H1 (cell line): ENCODE data around the gene CRNKL1. TPM values are rescaled to one million over a fixed set of nuclear protein-coding genes. Genes with fewer than 3 reads are reported as not detected.

Source experiments
- CTCF ChIA-PET: fragments of 300-600 bp; sonication (Branson Sonifier 250); formaldehyde crosslinking; loops from one replicate; lab custom pipeline; 2021; ENCODE audit not compliant: partially characterized antibody; lab: Charles Lee
- POLR2A ChIA-PET: fragments of 300-600 bp; sonication (Branson Sonifier 250); formaldehyde crosslinking; loops from one replicate; lab custom pipeline; 2021; ENCODE audit warnings: inconsistent platforms; ENCODE audit not compliant: partially characterized antibody; lab: Charles Lee
- DNase-seq, 2 experiments: peaks; one replicate each; pipeline versions ENCODE4 v3.0.0 to v3.0.0-alpha.2; 2010 to 2022; ENCODE audit warnings: low spot score in 2 of 2, low read depth in 1 of 2, mixed read lengths in 1 of 2
- FAIRE-seq: peaks from 2 replicates; lab custom pipeline; 2011; peaks lifted over from hg19 to GRCh38; lab: Jason Lieb, UNC
- H2AFZ ChIP-seq: 2 replicates; pipeline ENCODE4 v1.8.1; 2012; ENCODE audit warnings: low read length, inconsistent platforms
- H2AK5ac ChIP-seq: 2 replicates; pipeline ENCODE4 v1.6.1; 2013; ENCODE audit warnings: low read depth, low read length
- H2BK120ac ChIP-seq: replicated peaks from 2 replicates; pipeline ENCODE3; 2013; ENCODE audit warnings: low read depth, low read length, inconsistent platforms
- H2BK12ac ChIP-seq: 2 replicates; pipeline ENCODE4 v1.6.1; 2013; ENCODE audit warnings: low read depth, low read length
- H2BK15ac ChIP-seq: 2 replicates; pipeline ENCODE4 v1.6.1; 2013; ENCODE audit warnings: low read length
- H2BK20ac ChIP-seq: 2 replicates; pipeline ENCODE4 v1.6.1; 2013; ENCODE audit warnings: low read length
- H2BK5ac ChIP-seq: 2 replicates; pipeline ENCODE4 v1.6.1; 2013; ENCODE audit warnings: low read depth, low read length
- H3K14ac ChIP-seq: 2 replicates; pipeline ENCODE4 v1.6.1; 2013; ENCODE audit warnings: inconsistent platforms; ENCODE audit not compliant: insufficient read length
- H3K18ac ChIP-seq: 2 replicates; pipeline ENCODE4 v1.6.1; 2013; ENCODE audit warnings: low read length; ENCODE audit errors: extremely low read depth
- H3K23ac ChIP-seq: 2 replicates; pipeline ENCODE4 v1.6.1; 2013; ENCODE audit warnings: inconsistent platforms; ENCODE audit not compliant: insufficient read length
- H3K23me2 ChIP-seq: 2 replicates; pipeline ENCODE4 v1.6.1; 2013; ENCODE audit warnings: low read depth, low read length
- H3K27ac ChIP-seq: 2 replicates; pipeline ENCODE4 v1.6.1; 2011; ENCODE audit warnings: low read depth, low read length, inconsistent platforms
- H3K27me3 ChIP-seq, 4 experiments: replicated peaks in 1 of 4; 1 replicate in 1 of 4; 2 replicates in 3 of 4; pipeline versions ENCODE4 v1.6.1 to v1.8.1; 2011 to 2013; ENCODE audit warnings: low read length in 3 of 4, mild to moderate bottlenecking in 3 of 4, inconsistent platforms in 2 of 4, mixed read lengths in 2 of 4, moderate library complexity in 1 of 4; ENCODE audit not compliant: control insufficient read depth in 3 of 4, insufficient read depth in 3 of 4; ENCODE audit errors: extremely low read depth in 1 of 4
- H3K36me3 ChIP-seq, 4 experiments: 2 replicates each; pipeline versions ENCODE4 v1.6.1 to v1.8.1; 2011 to 2013; ENCODE audit warnings: mild to moderate bottlenecking in 4 of 4, low read length in 3 of 4, moderate library complexity in 2 of 4, control low read depth in 1 of 4, inconsistent platforms in 1 of 4; ENCODE audit not compliant: insufficient read depth in 4 of 4, control insufficient read depth in 2 of 4
- H3K4ac ChIP-seq: replicated peaks from 2 replicates; pipeline ENCODE3; 2013; ENCODE audit warnings: low read length, low read depth, mixed read lengths, inconsistent platforms; ENCODE audit not compliant: insufficient read length
- H3K4me1 ChIP-seq, 4 experiments: replicated peaks in 1 of 4; 1 replicate in 1 of 4; 2 replicates in 3 of 4; pipeline versions ENCODE4 v1.6.1 to v1.8.1; 2011 to 2013; ENCODE audit warnings: low read length in 3 of 4, inconsistent platforms in 2 of 4, mixed read lengths in 1 of 4; ENCODE audit not compliant: insufficient read depth in 4 of 4, control insufficient read depth in 3 of 4
- H3K4me2 ChIP-seq, 2 experiments: 2 replicates each; pipeline versions ENCODE4 v1.6.1 to v1.8.1; 2011 to 2013; ENCODE audit warnings: low read depth in 2 of 2, low read length in 2 of 2, control low read depth in 1 of 2, inconsistent platforms in 1 of 2, mild to moderate bottlenecking in 1 of 2; ENCODE audit not compliant: insufficient read depth in 1 of 2
- H3K4me3 ChIP-seq, 4 experiments: fragments of 200-600, 300-600 bp in 1 of 4; sonication (generic), shearing (Covaris generic), sonication (Bioruptor Twin) in 1 of 4; 2 replicates each; pipeline versions ENCODE4 v1.5.1 to v1.8.1; 2011 to 2016; ENCODE audit warnings: low read length in 4 of 4, low read depth in 3 of 4, control low read depth in 2 of 4, inconsistent platforms in 2 of 4, mild to moderate bottlenecking in 2 of 4, mixed read lengths in 1 of 4, moderate library complexity in 1 of 4; ENCODE audit not compliant: insufficient read depth in 2 of 4; ENCODE audit errors: extremely low read depth in 1 of 4
- H3K56ac ChIP-seq: replicated peaks from 2 replicates; pipeline ENCODE3; 2013; ENCODE audit warnings: low read depth, mild to moderate bottlenecking, mixed read lengths, low read length, inconsistent platforms; ENCODE audit not compliant: insufficient read length
- H3K79me1 ChIP-seq: 2 replicates; pipeline ENCODE4 v1.6.1; 2013; ENCODE audit warnings: low read depth, low read length, control low read depth
- H3K79me2 ChIP-seq, 2 experiments: 2 replicates each; pipeline versions ENCODE4 v1.6.1 to v1.8.1; 2012 to 2013; ENCODE audit warnings: low read length in 2 of 2, mild to moderate bottlenecking in 2 of 2, inconsistent platforms in 1 of 2; ENCODE audit not compliant: insufficient read depth in 2 of 2, control insufficient read depth in 1 of 2
- H3K9ac ChIP-seq, 4 experiments: replicated peaks in 1 of 4; 1 replicate in 1 of 4; 2 replicates in 3 of 4; pipeline versions ENCODE4 v1.6.1 to v1.8.1; 2011 to 2013; ENCODE audit warnings: low read depth in 3 of 4, low read length in 3 of 4, control low read depth in 2 of 4, mild to moderate bottlenecking in 2 of 4, moderate library complexity in 2 of 4, inconsistent platforms in 1 of 4; ENCODE audit errors: extremely low read depth in 1 of 4
- H3K9me3 ChIP-seq, 2 experiments: 2 replicates each; pipeline versions ENCODE4 v1.6.1 to v1.8.1; 2012 to 2013; ENCODE audit warnings: mild to moderate bottlenecking in 2 of 2, moderate library complexity in 2 of 2, control low read depth in 1 of 2, inconsistent platforms in 1 of 2, low read depth in 1 of 2, low read length in 1 of 2, mixed read lengths in 1 of 2; ENCODE audit not compliant: insufficient read depth in 2 of 2
- H4K20me1 ChIP-seq, 2 experiments: replicated peaks in 1 of 2; 2 replicates each; pipeline versions ENCODE3 to v1.8.1; 2011 to 2013; ENCODE audit warnings: inconsistent platforms in 2 of 2, low read length in 2 of 2, mild to moderate bottlenecking in 1 of 2; ENCODE audit not compliant: insufficient read depth in 2 of 2, control insufficient read depth in 1 of 2
- H4K5ac ChIP-seq: 2 replicates; pipeline ENCODE4 v1.6.1; 2013; ENCODE audit warnings: low read length, low read depth, mixed read lengths, inconsistent platforms; ENCODE audit not compliant: insufficient read length
- H4K8ac ChIP-seq: 2 replicates; pipeline ENCODE4 v1.8.0; 2013; ENCODE audit warnings: mild to moderate bottlenecking, moderate library complexity, low read length, inconsistent platforms; ENCODE audit not compliant: insufficient read depth; ENCODE audit errors: extremely low read depth
- H4K91ac ChIP-seq: replicated peaks from 2 replicates; pipeline ENCODE3; 2013; ENCODE audit warnings: low read length, mixed read lengths, inconsistent platforms; ENCODE audit not compliant: insufficient read length
- EP300 ChIP-seq, 2 experiments: IDR thresholded peaks; 1 replicate in 1 of 2; 2 replicates in 1 of 2; pipeline ENCODE4 v1.6.1; 2011 to 2012; ENCODE audit warnings: low read depth in 2 of 2, low read length in 2 of 2, mild to moderate bottlenecking in 2 of 2, borderline replicate concordance in 1 of 2, inconsistent platforms in 1 of 2, moderate library complexity in 1 of 2
- FOSL1 ChIP-seq: IDR thresholded peaks from 2 replicates; pipeline ENCODE4 v1.6.1; 2011; ENCODE audit warnings: mild to moderate bottlenecking, low read depth, low read length, moderate library complexity; ENCODE audit not compliant: insufficient read depth
- JUN ChIP-seq: IDR thresholded peaks from 2 replicates; pipeline ENCODE4 v1.6.1; 2011; ENCODE audit warnings: low read depth, mild to moderate bottlenecking, improper control_type of control experiment, low read length
- PHF8 ChIP-seq: fragments of 200-600 bp; sonication (generic); conservative IDR thresholded peaks from 2 replicates; pipeline ENCODE4 v1.7.1; 2012; ENCODE audit warnings: low read depth, mild to moderate bottlenecking, inconsistent platforms, low read length, moderate library complexity
- POLR2AphosphoS5 ChIP-seq: IDR thresholded peaks from 2 replicates; pipeline ENCODE4 v1.6.1; 2011; ENCODE audit warnings: low read depth, low read length
- POU5F1 ChIP-seq: IDR thresholded peaks from 2 replicates; pipeline ENCODE4 v1.6.1; 2011; ENCODE audit warnings: low read depth, mild to moderate bottlenecking, low read length, moderate library complexity
- RBBP5 ChIP-seq: IDR thresholded peaks from 2 replicates; pipeline ENCODE4 v1.7.1; 2012; ENCODE audit warnings: low read depth, mild to moderate bottlenecking, inconsistent platforms, low read length, moderate library complexity, borderline replicate concordance
- SIRT6 ChIP-seq: IDR thresholded peaks from one replicate; pipeline ENCODE4 v1.7.1; 2012; ENCODE audit warnings: low read length, inconsistent platforms
- SUZ12 ChIP-seq: fragments of 200-600 bp; sonication (generic); IDR thresholded peaks from 2 replicates; pipeline ENCODE4 v1.6.1; 2012; ENCODE audit warnings: mild to moderate bottlenecking, inconsistent platforms, low read length, moderate library complexity, mixed read lengths
- WGBS, 2 experiments: shearing (Covaris generic) in 1 of 2; methylation state at CpG; one replicate each; pipeline versions ENCODE4 v1.1.6 to v1.1.7; 2013 to 2015; ENCODE audit warnings: low lambda C conversion rate in 2 of 2, mixed read lengths in 2 of 2, inconsistent platforms in 1 of 2, low coverage in 1 of 2, missing lambda C conversion rate in 1 of 2; ENCODE audit not compliant: insufficient replicate concordance in 2 of 2, insufficient coverage in 1 of 2, insufficient read length in 1 of 2; ENCODE audit errors: extremely low coverage in 1 of 2, missing lambda C conversion rate in 1 of 2; 5-methylcytosine and 5-hydroxymethylcytosine counted together
- polyA plus RNA-seq, 7 experiments: library from polyadenylated mRNA; depleted of rRNA in 3 of 7; stranded (reverse) in 5 of 7; unstranded in 2 of 7; fragments of >200 nt in 5 of 7; fragments of 200-250 nt in 2 of 7; gene quantifications; 1 replicate in 5 of 7; 2 replicates in 1 of 7; 4 replicates in 1 of 7; pipeline versions ENCODE4 v1.2.1 to v1.2.3, GENCODE V29; 2011 to 2013; ENCODE audit warnings: missing spikeins in 2 of 7, mixed read lengths in 2 of 7
- total RNA-seq: library from RNA; stranded (reverse); fragmentation: NEBNext Ultra II Directional; extraction: Animal tissue kit (Norgen Biotek cat#: 25700); gene quantifications from 2 replicates; pipeline ENCODE4 v1.2.1, GENCODE V29; 2021

CRNKL1 gene
- total and polyA plus RNA-seq, 2 of the 8 experiments (the other 6 are each of a cell fraction or from before 2014, with no cell fraction given), result 4.0 to 26.5 TPM

- Histone ChIP-seq H2AK5ac (no peak overlapping the region), H3K36me3 (no peaks in the 10 kb centered on the region), H3K4me1 (no peaks in the 10 kb centered on the region), H3K4me3 (no peak overlapping the region), H2BK120ac (no peak overlapping the region), H3K9me3 (no peaks in the 10 kb centered on the region), H2BK5ac (no peak overlapping the region), H3K79me1 (no peaks in the 10 kb centered on the region), H3K23me2 (no peaks in the 10 kb centered on the region), H3K9ac (no peak overlapping the region), H2BK12ac (no peak overlapping the region), H4K20me1 (no peaks in the 10 kb centered on the region), H2AFZ (no peak overlapping the region), H3K79me2 (no peaks in the 10 kb centered on the region), H3K18ac (no peak overlapping the region), H3K27ac (no peak overlapping the region), H3K56ac (no peak overlapping the region), H3K14ac (no peak overlapping the region)
- 78% methylated on average over 10 of the region's 10 CpGs; no CpG with 5 or more reads in 1 of the 2 experiments for WGBS, 2 experiments
- CTCF ChIA-PET, result interaction anchor here (0.6 to 2.8 kb wide), 4 partner anchors 13 to 523 kb away, joined by 4 to 9 read pairs (median 5); no protein-coding TSS in a partner anchor
- no peak for DNase-seq
- TF ChIP-seq EP300 (IDR thresholded peaks at IDR 0.05; ENCODE audit: borderline replicate concordance in 1 of 2, low read depth in 2 of 2, low read length in 2 of 2), result no peak
- TF ChIP-seq POLR2AphosphoS5, result no peak
- TF ChIP-seq RBBP5, result no peak
- TF ChIP-seq FOSL1, result no peak
- TF ChIP-seq JUN, result no peak
- no peak for TF ChIP-seq POU5F1
- TF ChIP-seq SIRT6, result no peak
- TF ChIP-seq SUZ12, result no peak
- no peak for TF ChIP-seq PHF8
- TF ChIP-seq, all 59 proteins: peak for 0
- FAIRE-seq, result no peak
- Histone ChIP-seq H4K5ac (no peak overlapping the region), H3K27me3 (no peaks in the 10 kb centered on the region), H4K91ac (no peak overlapping the region), H2BK20ac (no peak overlapping the region), H3K23ac (no peak overlapping the region), H2BK15ac (no peak overlapping the region), H3K4me2 (no peak overlapping the region), H3K4ac (no peak overlapping the region), H4K8ac (no peak overlapping the region)
- POLR2A ChIA-PET, result no interaction called here
These were observed 18.8 kb upstream of the CRNKL1 start for GRCh38 chr20:20070871-20071726.
